Keratinocyte (primary cell): ENCODE results near the gene CNR2. TPM values are rescaled to one million over a fixed set of nuclear protein-coding genes. Genes with fewer than 3 reads are reported as not detected.

ENCODE experiments used
- DNase-seq: peaks from one replicate; pipeline ENCODE4 v3.0.0-alpha.2; 2011; ENCODE audit warnings: low read depth, missing footprints, low spot score
- FAIRE-seq: peaks from 2 replicates; lab custom pipeline; 2011; peaks lifted over from hg19 to GRCh38; lab: Jason Lieb, UNC
- H2AFZ ChIP-seq: 2 replicates; pipeline ENCODE4 v1.6.0; 2012; ENCODE audit warnings: low read length, control low read depth, inconsistent platforms; ENCODE audit not compliant: control insufficient read depth
- H3K27ac ChIP-seq: 2 replicates; pipeline ENCODE4 v1.5.1; 2011; ENCODE audit warnings: low read length; ENCODE audit not compliant: control insufficient read depth, insufficient read depth
- H3K27me3 ChIP-seq: 3 replicates; pipeline ENCODE4 v1.6.0; 2011; ENCODE audit warnings: low read length; ENCODE audit not compliant: control insufficient read depth, insufficient read depth; ENCODE audit errors: extremely low read depth
- H3K36me3 ChIP-seq, 2 experiments: 2 replicates in 1 of 2; 3 replicates in 1 of 2; pipeline ENCODE4 v1.5.1; 2011; ENCODE audit warnings: low read length in 2 of 2, mild to moderate bottlenecking in 1 of 2; ENCODE audit not compliant: control insufficient read depth in 2 of 2, insufficient read depth in 2 of 2; ENCODE audit errors: extremely low read depth in 1 of 2
- H3K4me1 ChIP-seq: 3 replicates; pipeline ENCODE4 v1.5.1; 2011; ENCODE audit warnings: low read length; ENCODE audit not compliant: control insufficient read depth, insufficient read depth; ENCODE audit errors: extremely low read depth
- H3K4me2 ChIP-seq: 3 replicates; pipeline ENCODE4 v1.6.0; 2011; ENCODE audit warnings: low read depth, low read length; ENCODE audit not compliant: control insufficient read depth, insufficient read depth; ENCODE audit errors: extremely low read depth
- H3K4me3 ChIP-seq, 3 experiments: fragments of 200-600 bp in 1 of 3; sonication (generic) in 1 of 3; 2 replicates in 2 of 3; 3 replicates in 1 of 3; pipeline ENCODE4 v1.5.1; 2011 to 2016; ENCODE audit warnings: low read length in 3 of 3, mild to moderate bottlenecking in 3 of 3, control low read depth in 2 of 3, inconsistent platforms in 1 of 3, low read depth in 1 of 3, mixed read lengths in 1 of 3, mixed run types in 1 of 3, moderate library complexity in 1 of 3; ENCODE audit not compliant: control insufficient read depth in 2 of 3, insufficient read depth in 2 of 3; ENCODE audit errors: extremely low read depth in 1 of 3
- H3K79me2 ChIP-seq: 2 replicates; pipeline ENCODE4 v1.6.0; 2012; ENCODE audit warnings: low read length; ENCODE audit not compliant: control insufficient read depth, insufficient read depth
- H3K9ac ChIP-seq: 3 replicates; pipeline ENCODE4 v1.6.0; 2011; ENCODE audit warnings: low read length; ENCODE audit not compliant: control insufficient read depth, insufficient read depth; ENCODE audit errors: extremely low read depth
- H3K9me1 ChIP-seq: 3 replicates; pipeline ENCODE4 v1.6.0; 2011; ENCODE audit warnings: low read length; ENCODE audit not compliant: control insufficient read depth, insufficient read depth; ENCODE audit errors: extremely low read depth
- H3K9me3 ChIP-seq: 2 replicates; pipeline ENCODE4 v1.5.1; 2012; ENCODE audit warnings: low read depth, low read length; ENCODE audit not compliant: control insufficient read depth
- H4K20me1 ChIP-seq: 3 replicates; pipeline ENCODE4 v1.6.0; 2011; ENCODE audit warnings: low read length; ENCODE audit not compliant: control insufficient read depth, insufficient read depth; ENCODE audit errors: extremely low read depth
- EZH2 ChIP-seq: IDR thresholded peaks from one replicate; pipeline ENCODE4 v1.6.1; 2012; ENCODE audit warnings: inconsistent platforms, mild to moderate bottlenecking, low read length, moderate library complexity
- dilution Hi-C: fragments of 300-500 bp; cut with MboI; formaldehyde crosslinking; loops from one replicate; pipeline ENCODE4 v1.7.0; 2020; ENCODE audit warnings: low sequenced_read_pairs; ENCODE audit not compliant: extremely low pct_ligation_motif_present
- polyA plus RNA-seq, 5 experiments: library from polyadenylated mRNA; depleted of rRNA in 3 of 5; stranded (reverse) in 3 of 5; stranded (forward) in 1 of 5; unstranded in 1 of 5; fragments of >200 nt; gene quantifications; 1 replicate in 1 of 5; 2 replicates in 3 of 5; 3 replicates in 1 of 5; pipeline versions ENCODE4 v1.2.1 to v1.2.3, GENCODE V29; 2011 to 2012; ENCODE audit warnings: missing spikeins in 2 of 5, low read depth in 1 of 5, low replicate concordance in 1 of 5
- TF ChIP-seq, protein P1 (sequence below), 3 experiments: IDR thresholded peaks in 1 of 3; conservative IDR thresholded peaks in 1 of 3; optimal IDR thresholded peaks in 1 of 3; 2 replicates in 2 of 3; 3 replicates in 1 of 3; pipeline versions ENCODE3 to v1.5.1; 2011; ENCODE audit warnings: low read length in 3 of 3, mild to moderate bottlenecking in 3 of 3, moderate library complexity in 2 of 3, control low read depth in 1 of 3, inconsistent platforms in 1 of 3; ENCODE audit not compliant: insufficient read depth in 2 of 3; ENCODE audit errors: extremely low read depth in 1 of 3

CNR2 gene
- polyA plus RNA-seq, 1 donor (not counting 4 experiments of a cell fraction or from before 2014, with no cell fraction given), result not detected

- peaks cover 3% of the 10 kb centered on the region for H3K9me1 ChIP-seq
- peaks cover 7% of the 10 kb centered on the region for H3K27me3 ChIP-seq
- no peaks in the 10 kb centered on the region for H4K20me1 ChIP-seq
- peaks cover 18% of the 10 kb centered on the region for H3K4me1 ChIP-seq
- no peak for DNase-seq
- H3K36me3 ChIP-seq, result no peaks in the 10 kb centered on the region
- no peak overlapping the region for H3K9ac ChIP-seq
- dilution Hi-C loops, result no loop called here
- FAIRE-seq, result no peak
- H3K79me2 ChIP-seq, result no peaks in the 10 kb centered on the region
- no peaks in the 10 kb centered on the region for H3K9me3 ChIP-seq
- peak overlapping the region; percentile 56 for H3K4me2 ChIP-seq
- H3K27ac ChIP-seq, result no peak overlapping the region
- no peak for TF ChIP-seq EZH2
- TF ChIP-seq, protein P1, sequence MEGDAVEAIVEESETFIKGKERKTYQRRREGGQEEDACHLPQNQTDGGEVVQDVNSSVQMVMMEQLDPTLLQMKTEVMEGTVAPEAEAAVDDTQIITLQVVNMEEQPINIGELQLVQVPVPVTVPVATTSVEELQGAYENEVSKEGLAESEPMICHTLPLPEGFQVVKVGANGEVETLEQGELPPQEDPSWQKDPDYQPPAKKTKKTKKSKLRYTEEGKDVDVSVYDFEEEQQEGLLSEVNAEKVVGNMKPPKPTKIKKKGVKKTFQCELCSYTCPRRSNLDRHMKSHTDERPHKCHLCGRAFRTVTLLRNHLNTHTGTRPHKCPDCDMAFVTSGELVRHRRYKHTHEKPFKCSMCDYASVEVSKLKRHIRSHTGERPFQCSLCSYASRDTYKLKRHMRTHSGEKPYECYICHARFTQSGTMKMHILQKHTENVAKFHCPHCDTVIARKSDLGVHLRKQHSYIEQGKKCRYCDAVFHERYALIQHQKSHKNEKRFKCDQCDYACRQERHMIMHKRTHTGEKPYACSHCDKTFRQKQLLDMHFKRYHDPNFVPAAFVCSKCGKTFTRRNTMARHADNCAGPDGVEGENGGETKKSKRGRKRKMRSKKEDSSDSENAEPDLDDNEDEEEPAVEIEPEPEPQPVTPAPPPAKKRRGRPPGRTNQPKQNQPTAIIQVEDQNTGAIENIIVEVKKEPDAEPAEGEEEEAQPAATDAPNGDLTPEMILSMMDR (optimal IDR thresholded peaks at IDR 0.05 in 1 of 3, IDR thresholded peaks at IDR 0.05 in 1 of 3, conservative IDR thresholded peaks at IDR 0.05 in 1 of 3; ENCODE audit: extremely low read depth in 1 of 3, insufficient read depth in 2 of 3, low read length in 3 of 3), result no peak
- H3K4me3 ChIP-seq, result no peak overlapping the region
- H2AFZ ChIP-seq, result no peak overlapping the region
Measured at GRCh38 chr1:23864801-23865542, 48.2 kb downstream of the CNR2 start.

DNA sequence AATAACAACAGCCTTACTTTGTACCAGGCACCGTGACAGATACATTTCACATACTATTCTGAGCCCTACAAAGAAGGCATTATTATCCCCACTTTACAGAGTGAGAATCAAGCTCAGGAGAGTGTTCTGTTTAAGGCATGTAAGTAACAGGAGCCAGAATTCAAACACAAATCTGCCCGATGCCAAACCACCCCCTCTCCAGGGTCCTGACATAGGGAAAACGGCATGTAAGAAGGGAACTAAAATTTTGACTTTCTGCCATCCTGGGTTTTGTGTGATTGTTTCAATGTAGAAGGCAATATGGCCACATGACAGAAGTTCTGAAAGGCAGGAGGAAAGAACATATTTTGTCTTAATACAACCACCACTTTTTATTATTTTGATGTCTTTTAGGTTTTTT is 50.5 kb downstream of the CNR2 start:
- dilution Hi-C loops, result no loop called here
- Histone ChIP-seq H4K20me1 (no peaks in the 10 kb centered on the region), H3K4me1 (peaks cover 18% of the 10 kb centered on the region), H3K9me1 (peaks cover 3% of the 10 kb centered on the region), H3K9ac (no peak overlapping the region), H3K79me2 (no peaks in the 10 kb centered on the region), H3K9me3 (no peaks in the 10 kb centered on the region), H3K27me3 (peaks cover 3% of the 10 kb centered on the region), H3K27ac (no peak overlapping the region), H2AFZ (no peak overlapping the region), H3K4me2 (no peak overlapping the region), H3K36me3 (no peaks in the 10 kb centered on the region), H3K4me3 (no peak overlapping the region)
- DNase-seq (no peak), FAIRE-seq (no peak)
- TF ChIP-seq, protein P1 (optimal IDR thresholded peaks at IDR 0.05 in 1 of 3, IDR thresholded peaks at IDR 0.05 in 1 of 3, conservative IDR thresholded peaks at IDR 0.05 in 1 of 3; ENCODE audit: extremely low read depth in 1 of 3, insufficient read depth in 2 of 3, low read length in 3 of 3), result no peak
- no peak for TF ChIP-seq EZH2
